ENCODE measurements around the gene GPT2.
"Not testable (repeated sequence)": the region's sequence is repeated elsewhere in the genome, so short reads cannot be mapped to it uniquely, and the experiment has no call there.

The GPT2 gene

GRCh38 chr16:46862555-46863447 is 21.4 kb upstream of the GPT2 start:
- no peak for DNase-seq

- no peak for DNase-seq
These were observed 17.9 kb upstream of the GPT2 start for GRCh38 chr16:46866286-46866685.

GRCh38 chr16:46867486-46867885 is 16.7 kb upstream of the GPT2 start:
- DNase-seq, result not testable (repeated sequence)

GRCh38 chr16:46868891-46869290 is 15.3 kb upstream of the GPT2 start:
- not testable (repeated sequence) for DNase-seq

DNA sequence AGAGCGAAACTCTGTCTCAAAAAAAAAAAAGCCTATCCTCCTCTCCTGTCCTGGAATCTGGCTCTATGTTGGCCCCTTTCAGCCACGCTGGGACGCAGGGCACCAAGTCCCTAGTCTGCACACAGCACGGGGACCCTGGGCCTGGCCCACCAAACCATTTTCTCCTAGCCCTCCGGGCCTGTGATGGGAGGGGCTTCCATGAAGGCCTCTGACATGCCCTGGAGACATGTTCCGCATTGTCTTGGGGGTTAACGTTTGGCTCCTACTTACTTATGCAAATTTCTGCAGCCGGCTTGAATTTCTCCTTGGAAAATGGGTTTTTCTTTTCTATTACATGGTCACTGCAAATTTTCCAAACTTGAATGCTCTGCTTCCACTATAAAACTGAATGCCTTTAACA is 12.6 kb upstream of the GPT2 start:
- no peak for DNase-seq

- no peak for DNase-seq
These were observed 11.0 kb upstream of the GPT2 start for GRCh38 chr16:46873201-46873600.

GRCh38 chr16:46875243-46875642 is 8.9 kb upstream of the GPT2 start:
- no peak for DNase-seq

- no peak for DNase-seq
These were observed 1.7 kb upstream of the GPT2 start for GRCh38 chr16:46882304-46882939.

DNA sequence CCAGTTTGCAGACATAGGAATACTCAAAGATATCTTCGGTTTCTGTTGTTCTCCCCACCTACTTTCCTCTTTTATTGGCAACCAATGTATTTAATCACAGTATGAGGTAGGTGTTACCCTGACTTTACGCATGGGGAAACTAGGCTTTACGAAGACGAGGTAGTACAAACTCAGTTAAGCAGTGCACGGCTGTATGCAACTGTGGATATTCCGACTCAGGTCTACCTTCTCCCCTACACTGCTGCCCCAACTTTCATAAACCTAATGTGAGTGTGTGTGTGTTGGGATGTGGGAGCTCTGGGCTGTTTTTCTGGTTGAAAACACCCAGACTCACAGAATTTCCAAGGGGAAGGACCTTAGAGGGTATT is 1.2 kb upstream of the GPT2 start:
- no peak for DNase-seq

- DNase-seq, result peak; percentile 32 to 43
These were observed 841 bp upstream of the GPT2 start for GRCh38 chr16:46883353-46883689.

GRCh38 chr16:46884513-46885293 is 541 bp downstream of the GPT2 start:
- peak; percentile 52 to 66 for DNase-seq

GRCh38 chr16:46885960-46886763 is 2.0 kb downstream of the GPT2 start:
- peak in 1 of 2 donors; percentile 54 for DNase-seq

DNA sequence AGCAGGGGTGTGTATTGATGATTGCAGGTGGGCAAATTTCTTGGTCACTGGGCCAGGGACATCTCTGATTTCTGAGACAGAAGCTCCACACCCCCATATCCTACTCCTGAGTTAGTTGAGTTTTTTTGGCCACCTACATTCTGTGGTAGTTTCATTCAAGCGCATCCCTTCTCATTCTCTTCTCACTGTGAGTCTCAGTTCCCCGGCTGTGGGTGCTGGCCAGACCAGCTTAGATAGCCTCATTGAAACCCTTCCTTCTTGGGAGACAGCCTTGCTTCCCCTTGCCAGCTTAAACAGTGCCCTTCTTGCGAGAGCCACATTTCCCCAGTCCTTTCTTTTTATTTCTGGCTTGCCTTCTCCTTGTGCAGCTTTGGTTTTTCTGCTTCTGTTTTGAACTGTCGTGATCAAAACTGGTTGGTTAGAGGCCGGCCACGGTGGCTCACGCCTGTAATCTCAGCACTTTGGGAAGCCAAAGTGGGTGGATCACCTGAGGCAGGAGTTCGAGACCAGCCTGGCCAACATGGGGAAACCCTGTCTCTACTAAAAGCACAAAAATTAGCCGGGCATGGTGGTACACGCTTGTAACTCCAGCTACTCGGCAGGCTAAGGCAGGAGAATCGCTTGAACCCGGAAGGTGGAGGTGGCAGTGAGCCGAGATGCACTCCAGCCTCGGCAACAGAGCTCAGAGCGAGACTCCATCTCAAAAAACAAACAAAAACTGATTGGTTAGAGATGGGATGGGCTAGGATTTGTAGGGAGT is 2.8 kb downstream of the GPT2 start:
- peak in 1 of 2 donors; percentile 22 for DNase-seq

- DNase-seq, result no peak
These were observed 3.3 kb downstream of the GPT2 start for GRCh38 chr16:46887524-46887854.

- DNase-seq, result no peak
These were observed 5.2 kb downstream of the GPT2 start for GRCh38 chr16:46889245-46889941.

GRCh38 chr16:46889942-46890300 is 5.8 kb downstream of the GPT2 start:
- no peak for DNase-seq

DNA sequence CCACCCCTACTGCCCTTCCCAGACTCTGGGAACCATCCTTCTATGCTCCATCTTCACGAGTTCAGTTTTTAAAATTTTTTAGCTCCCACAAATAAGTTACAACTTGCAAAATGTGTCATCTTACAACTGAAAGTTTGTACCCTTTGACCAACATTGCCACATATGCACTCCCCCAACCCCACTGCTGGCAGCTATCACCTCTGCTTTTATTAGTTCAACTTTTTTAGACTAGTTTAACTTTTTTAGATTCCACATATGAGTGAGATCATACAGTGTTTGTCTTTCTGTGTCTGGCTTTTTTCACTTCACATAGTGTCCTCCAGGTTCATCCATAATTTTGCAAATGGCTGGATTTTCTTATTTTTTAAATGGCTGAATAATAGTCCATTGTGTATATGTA is 7.7 kb downstream of the GPT2 start:
- no peak for DNase-seq

DNA sequence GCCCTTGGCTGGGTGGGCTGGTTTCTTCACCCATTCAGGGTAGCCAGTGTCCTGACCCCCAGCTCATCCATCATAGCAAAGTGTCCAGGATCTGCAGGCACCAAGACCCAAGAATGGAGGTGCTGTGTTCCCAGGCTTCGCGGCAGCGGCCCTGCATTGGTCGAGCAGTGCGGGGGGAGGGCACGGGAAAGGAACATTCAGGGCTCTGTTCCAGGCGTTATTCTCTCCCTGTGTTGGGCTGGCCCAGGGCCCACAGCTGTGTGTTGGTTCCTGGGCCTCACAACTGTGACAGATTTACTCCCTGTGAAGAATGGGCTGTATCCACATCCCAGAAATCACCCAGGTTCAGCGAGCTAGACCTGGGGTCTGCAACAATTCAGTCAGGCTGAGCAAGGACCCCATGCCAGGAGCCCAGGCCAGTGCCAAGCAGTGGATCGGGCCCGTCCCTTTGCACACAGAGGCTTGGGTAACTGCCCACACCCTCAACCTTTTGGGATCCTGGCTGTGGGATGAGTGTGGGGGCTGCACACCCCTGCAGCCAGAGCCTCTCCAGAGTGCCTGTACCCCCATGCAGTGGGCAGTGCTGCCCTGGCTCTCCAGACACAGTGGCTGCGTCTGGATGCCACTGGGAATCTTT is 10.0 kb downstream of the GPT2 start:
- DNase-seq, result peak; percentile 57 to 70

DNA sequence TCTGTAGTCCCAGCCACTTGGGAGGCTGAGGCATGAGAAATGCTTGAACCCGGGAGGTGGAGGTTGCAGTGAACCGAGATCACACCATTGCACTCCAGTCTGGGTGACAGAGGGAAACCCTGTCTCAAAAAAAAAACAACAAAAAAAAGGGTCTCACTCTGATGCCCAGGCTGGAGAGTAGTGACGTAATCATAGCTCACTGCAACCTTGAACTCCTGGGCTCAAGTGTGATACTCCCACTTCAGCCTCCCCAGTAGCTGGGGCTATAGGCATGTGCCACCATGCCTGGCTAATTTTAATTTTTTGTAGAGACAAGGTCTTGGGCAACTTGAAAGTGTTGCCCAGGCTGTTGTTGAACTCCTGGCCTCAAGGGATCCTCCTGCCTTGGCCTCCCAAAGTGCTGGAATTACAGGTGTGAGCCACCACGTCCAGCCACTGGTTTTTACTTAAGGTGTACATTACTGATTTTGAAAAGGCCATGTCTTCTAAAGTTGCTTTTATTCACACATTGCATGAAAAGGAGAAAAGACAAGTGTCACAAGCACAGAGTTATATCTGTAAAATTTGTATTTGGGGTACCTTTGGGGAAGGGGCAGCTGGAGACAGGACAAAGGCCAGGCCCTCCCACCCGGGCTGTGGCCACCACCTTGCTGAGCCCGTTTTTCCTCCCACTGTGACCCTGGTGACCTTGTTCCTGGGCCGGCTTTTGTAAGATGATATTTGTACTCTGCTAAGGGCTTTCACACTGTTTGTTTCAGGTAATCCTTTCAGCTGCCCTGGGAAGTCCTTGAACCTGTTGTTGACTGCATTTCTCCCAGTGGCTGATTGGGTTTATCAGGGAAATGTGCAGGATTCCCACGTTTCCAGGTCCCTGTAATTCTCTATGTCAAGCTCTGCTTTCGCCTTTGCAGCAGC is 11.5 kb downstream of the GPT2 start:
- no peak for DNase-seq

All from hippocampal formation (tissue), 2 donors.